Loucy (cell line): ENCODE data around the gene GRB7.
"Not testable (repeated sequence)": the region's sequence is repeated elsewhere in the genome, so short reads cannot be mapped to it uniquely, and the experiment has no call there.

Experiments
- H2AFZ ChIP-seq: fragments of 200-600 bp; sonication (generic); 2 replicates; pipeline ENCODE4 v1.6.0; 2016; ENCODE audit warnings: antibody characterized with exemption, mild to moderate bottlenecking, low read length, moderate library complexity
- H3F3A ChIP-seq: fragments of 200-600 bp; 2 replicates; pipeline ENCODE4 v1.6.0; 2016; ENCODE audit warnings: antibody characterized with exemption, low read depth, mild to moderate bottlenecking
- H3K27me3 ChIP-seq: fragments of 200-600 bp; sonication (generic); 2 replicates; pipeline ENCODE4 v1.6.1; 2014; ENCODE audit warnings: low read length, mild to moderate bottlenecking; ENCODE audit not compliant: insufficient read depth, poor library complexity, severe bottlenecking
- H3K36me3 ChIP-seq: fragments of 200-600 bp; sonication (generic); 2 replicates; pipeline ENCODE4 v1.6.1; 2016; ENCODE audit warnings: low read length; ENCODE audit not compliant: insufficient read depth
- H3K4me1 ChIP-seq: fragments of 200-600 bp; sonication (generic); 2 replicates; pipeline ENCODE4 v1.5.1; 2014; ENCODE audit warnings: low read length, mild to moderate bottlenecking; ENCODE audit not compliant: insufficient read depth, poor library complexity, severe bottlenecking
- H3K4me2 ChIP-seq: fragments of 200-600 bp; sonication (generic); 2 replicates; pipeline ENCODE4 v1.6.0; 2014; ENCODE audit warnings: antibody characterized with exemption, low read length, low read depth, mild to moderate bottlenecking; ENCODE audit not compliant: poor library complexity, severe bottlenecking
- H3K4me3 ChIP-seq: fragments of 200-600 bp; sonication (generic); 2 replicates; pipeline ENCODE4 v1.5.1; 2014; ENCODE audit warnings: low read length, mild to moderate bottlenecking, mixed read lengths; ENCODE audit not compliant: poor library complexity, severe bottlenecking
- H3K79me2 ChIP-seq: fragments of 200-600 bp; sonication (generic); 2 replicates; pipeline ENCODE4 v1.6.1; 2014; ENCODE audit warnings: low read length; ENCODE audit not compliant: insufficient read depth
- H3K9ac ChIP-seq: fragments of 200-600 bp; sonication (generic); 2 replicates; pipeline ENCODE4 v1.6.0; 2014; ENCODE audit warnings: mild to moderate bottlenecking, low read depth, low read length, moderate library complexity; ENCODE audit not compliant: poor library complexity, severe bottlenecking
- H3K9me2 ChIP-seq: fragments of 200-600 bp; sonication (generic); replicated peaks from 2 replicates; pipeline ENCODE4 v1.6.1; 2016; ENCODE audit warnings: low read depth, low read length, mixed read lengths
- H3K9me3 ChIP-seq: fragments of 200-600 bp; sonication (generic); 2 replicates; pipeline ENCODE4 v1.6.1; 2014; ENCODE audit warnings: mild to moderate bottlenecking, antibody characterized with exemption, low read length, low read depth; ENCODE audit not compliant: insufficient read depth
- H4K20me1 ChIP-seq: fragments of 200-600 bp; sonication (generic); 2 replicates; pipeline ENCODE4 v1.6.0; 2014; ENCODE audit warnings: antibody characterized with exemption, low read length, mild to moderate bottlenecking; ENCODE audit not compliant: insufficient read depth, poor library complexity, severe bottlenecking
- CTCF ChIP-seq: fragments of 200-600 bp; sonication (generic); conservative IDR thresholded peaks from 2 replicates; pipeline ENCODE4 v1.5.1; 2014; ENCODE audit warnings: mild to moderate bottlenecking, antibody characterized with exemption, low read length
- EZH2phosphoT487 ChIP-seq: fragments of 200-600 bp; IDR thresholded peaks from 2 replicates; pipeline ENCODE4 v1.6.1; 2018; ENCODE audit warnings: antibody characterized with exemption, mild to moderate bottlenecking, moderate library complexity, borderline replicate concordance

GRB7 gene

GRCh38 chr17:39746145-39746461, 8.4 kb downstream of the GRB7 start:
- no peaks in the 10 kb centered on the region for H3K27me3 ChIP-seq

GRCh38 chr17:39747745-39748144, 10.0 kb downstream of the GRB7 start:
- Histone ChIP-seq H3K27me3 (no peaks in the 10 kb centered on the region), H3K4me3 (no peak overlapping the region), H3K9me2 (no peaks in the 10 kb centered on the region), H3K79me2 (no peaks in the 10 kb centered on the region), H3K9ac (no peak overlapping the region), H3K4me1 (no peaks in the 10 kb centered on the region), H2AFZ (no peak overlapping the region), H4K20me1 (no peaks in the 10 kb centered on the region), H3K36me3 (no peaks in the 10 kb centered on the region), H3K4me2 (no peak overlapping the region), H3F3A (no peaks in the 10 kb centered on the region), H3K9me3 (no peaks in the 10 kb centered on the region)
- TF ChIP-seq CTCF (no peak), EZH2phosphoT487 (no peak)

More at GRCh38 chr17:39746145-39746461, 8.4 kb downstream of the GRB7 start:
- no peaks in the 10 kb centered on the region for H4K20me1 ChIP-seq
- H3K36me3 ChIP-seq = no peaks in the 10 kb centered on the region
- H3K4me3 ChIP-seq = no peak overlapping the region
- H3K4me1 ChIP-seq = no peaks in the 10 kb centered on the region
- H3K9ac ChIP-seq = no peak overlapping the region
- no peaks in the 10 kb centered on the region for H3F3A ChIP-seq
- H3K9me2 ChIP-seq = no peaks in the 10 kb centered on the region
- no peaks in the 10 kb centered on the region for H3K79me2 ChIP-seq
- TF ChIP-seq EZH2phosphoT487 = no peak
- no peak for TF ChIP-seq CTCF
- H2AFZ ChIP-seq = no peak overlapping the region
- no peak overlapping the region for H3K4me2 ChIP-seq
- H3K9me3 ChIP-seq = no peaks in the 10 kb centered on the region

- H3K27me3 ChIP-seq, H3K36me3 ChIP-seq, H3K9me3 ChIP-seq, H3F3A ChIP-seq, H3K4me2 ChIP-seq, H4K20me1 ChIP-seq, H2AFZ ChIP-seq, H3K4me1 ChIP-seq, H3K9ac ChIP-seq, H3K9me2 ChIP-seq, H3K4me3 ChIP-seq, H3K79me2 ChIP-seq: not testable (repeated sequence)
These were observed 10.8 kb downstream of the GRB7 start for GRCh38 chr17:39748444-39749034.

GRCh38 chr17:39750131-39751015, 12.6 kb downstream of the GRB7 start:
- no peaks in the 10 kb centered on the region for H3K36me3 ChIP-seq
- H3K9me3 ChIP-seq = no peaks in the 10 kb centered on the region
- no peak overlapping the region for H3K4me3 ChIP-seq
- H3K4me2 ChIP-seq = no peak overlapping the region
- no peaks in the 10 kb centered on the region for H4K20me1 ChIP-seq
- H3K79me2 ChIP-seq = no peaks in the 10 kb centered on the region
- H3K9ac ChIP-seq = no peak overlapping the region
- H3K27me3 ChIP-seq = no peaks in the 10 kb centered on the region
- H3K4me1 ChIP-seq = peaks cover 17% of the 10 kb centered on the region
- no peaks in the 10 kb centered on the region for H3K9me2 ChIP-seq
- no peaks in the 10 kb centered on the region for H3F3A ChIP-seq
- no peak for TF ChIP-seq EZH2phosphoT487
- no peak overlapping the region for H2AFZ ChIP-seq
